RKO (cell line): ENCODE results near the gene PIF1.
A peak's percentile ranks its signal among the peaks of the same experiment; 100 is the strongest.

Source experiments
- DNase-seq: peaks from one replicate; pipeline ENCODE4 v3.0.0-alpha.2; 2016; ENCODE audit warnings: low spot score

PIF1 gene, protein sequence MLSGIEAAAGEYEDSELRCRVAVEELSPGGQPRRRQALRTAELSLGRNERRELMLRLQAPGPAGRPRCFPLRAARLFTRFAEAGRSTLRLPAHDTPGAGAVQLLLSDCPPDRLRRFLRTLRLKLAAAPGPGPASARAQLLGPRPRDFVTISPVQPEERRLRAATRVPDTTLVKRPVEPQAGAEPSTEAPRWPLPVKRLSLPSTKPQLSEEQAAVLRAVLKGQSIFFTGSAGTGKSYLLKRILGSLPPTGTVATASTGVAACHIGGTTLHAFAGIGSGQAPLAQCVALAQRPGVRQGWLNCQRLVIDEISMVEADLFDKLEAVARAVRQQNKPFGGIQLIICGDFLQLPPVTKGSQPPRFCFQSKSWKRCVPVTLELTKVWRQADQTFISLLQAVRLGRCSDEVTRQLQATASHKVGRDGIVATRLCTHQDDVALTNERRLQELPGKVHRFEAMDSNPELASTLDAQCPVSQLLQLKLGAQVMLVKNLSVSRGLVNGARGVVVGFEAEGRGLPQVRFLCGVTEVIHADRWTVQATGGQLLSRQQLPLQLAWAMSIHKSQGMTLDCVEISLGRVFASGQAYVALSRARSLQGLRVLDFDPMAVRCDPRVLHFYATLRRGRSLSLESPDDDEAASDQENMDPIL

GRCh38 chr15:64825431-64826294 lies at the start of gene PIF1:
Gene PIF1, minus strand, starts transcription at chr15:64825647. Its CDS starts 1,312 bp downstream, at chr15:64824335.
- peak; percentile 99 for DNase-seq

DNA sequence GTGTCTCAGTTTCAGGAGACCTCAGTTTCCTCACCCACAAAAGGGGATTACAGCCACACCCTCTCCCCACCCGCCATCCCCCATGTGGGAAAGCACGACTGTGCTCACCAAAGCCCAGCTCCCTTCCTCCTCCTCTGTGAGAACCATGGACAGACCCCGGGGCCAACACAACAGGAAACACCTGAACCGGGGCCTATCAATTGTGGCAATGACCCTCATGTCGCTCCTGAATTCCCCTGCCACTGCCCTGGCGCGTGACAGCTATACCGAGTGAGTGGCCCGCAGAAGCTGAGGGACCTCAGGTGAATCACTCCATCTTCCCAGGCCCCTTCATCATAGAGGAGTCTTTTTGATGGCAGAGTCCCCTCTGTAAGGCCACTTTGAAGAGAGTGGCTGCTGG lies 44.9 kb upstream of the PIF1 start:
- no peak for DNase-seq

GRCh38 chr15:64869501-64869900 lies 44.1 kb upstream of the PIF1 start:
- DNase-seq = no peak

GRCh38 chr15:64865998-64866520 lies 40.6 kb upstream of the PIF1 start:
- DNase-seq = no peak

GRCh38 chr15:64865126-64865997 lies 39.9 kb upstream of the PIF1 start:
- DNase-seq = no peak

GRCh38 chr15:64864068-64864467 lies 38.6 kb upstream of the PIF1 start:
- DNase-seq = no peak

- DNase-seq = no peak
Observed at GRCh38 chr15:64862408-64862807, 37.0 kb upstream of the PIF1 start.

DNA sequence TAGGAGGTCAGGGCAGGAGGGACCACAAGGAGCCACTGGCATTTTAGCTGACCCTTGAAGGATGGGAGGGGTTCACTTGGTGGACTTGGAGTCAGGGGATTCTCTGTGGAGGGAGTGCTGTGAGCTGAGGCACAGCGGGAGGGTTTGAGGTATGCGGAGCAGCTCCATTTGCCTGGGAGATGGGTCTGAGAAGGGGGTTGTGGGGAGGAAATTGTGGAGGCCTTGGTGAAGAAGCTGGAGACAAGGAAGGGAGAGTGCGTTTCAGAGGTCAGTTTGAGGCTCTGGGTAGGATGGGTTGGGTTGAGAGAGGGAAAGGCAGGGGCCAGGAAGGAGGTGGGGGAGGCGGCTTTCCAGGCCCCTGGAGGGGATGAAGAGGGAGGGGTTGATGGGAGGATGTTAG lies 36.5 kb upstream of the PIF1 start:
- no peak for DNase-seq

- no peak for DNase-seq
Observed at GRCh38 chr15:64861331-64861730, 35.9 kb upstream of the PIF1 start.

DNA sequence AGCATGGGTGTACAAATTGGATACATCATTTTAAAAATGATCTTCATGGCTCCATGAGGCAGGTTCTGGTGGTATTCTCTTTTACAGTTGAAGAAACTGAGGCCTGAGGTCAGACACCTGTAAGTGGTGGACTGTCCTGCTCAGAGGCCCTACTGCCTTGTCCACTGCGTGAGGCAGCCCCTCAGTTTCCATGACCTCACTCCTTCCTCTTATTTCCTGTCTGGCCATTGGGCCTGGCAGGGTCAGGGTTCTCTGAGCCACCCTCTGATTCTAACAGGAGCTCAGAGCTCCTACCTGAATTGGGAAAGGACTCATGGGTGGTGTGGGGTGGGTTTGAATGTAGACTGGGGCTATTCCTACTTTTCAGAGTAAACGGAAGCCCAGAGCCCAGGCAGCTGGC lies 33.8 kb upstream of the PIF1 start:
- DNase-seq = no peak

DNA sequence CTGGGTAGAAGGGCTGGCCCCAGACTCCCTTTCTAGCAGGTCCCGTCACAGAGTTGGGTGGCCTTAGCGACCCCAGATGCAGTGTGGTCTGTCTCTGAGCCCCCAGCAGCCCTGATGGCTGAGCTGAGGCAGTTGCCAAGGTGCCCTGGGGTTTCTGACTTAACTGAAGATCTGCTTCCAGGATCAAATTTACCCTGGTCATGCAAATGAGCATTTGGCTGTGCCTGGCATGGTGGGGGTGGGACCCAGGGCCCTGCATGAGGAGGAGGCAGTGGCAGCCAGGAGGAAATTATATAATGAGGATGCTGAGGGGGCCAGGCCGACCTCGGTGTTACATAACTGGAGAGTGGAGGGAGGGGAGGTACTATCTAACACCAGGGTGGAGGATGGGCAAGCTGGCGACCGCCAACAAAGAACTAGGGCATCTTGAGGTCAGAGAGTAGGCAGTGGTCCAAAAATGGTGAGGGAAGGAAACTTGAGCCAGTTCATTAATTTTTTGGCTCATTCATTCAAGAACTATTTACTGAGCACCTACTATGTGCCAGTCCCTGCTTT lies 32.7 kb upstream of the PIF1 start:
- no peak for DNase-seq

DNA sequence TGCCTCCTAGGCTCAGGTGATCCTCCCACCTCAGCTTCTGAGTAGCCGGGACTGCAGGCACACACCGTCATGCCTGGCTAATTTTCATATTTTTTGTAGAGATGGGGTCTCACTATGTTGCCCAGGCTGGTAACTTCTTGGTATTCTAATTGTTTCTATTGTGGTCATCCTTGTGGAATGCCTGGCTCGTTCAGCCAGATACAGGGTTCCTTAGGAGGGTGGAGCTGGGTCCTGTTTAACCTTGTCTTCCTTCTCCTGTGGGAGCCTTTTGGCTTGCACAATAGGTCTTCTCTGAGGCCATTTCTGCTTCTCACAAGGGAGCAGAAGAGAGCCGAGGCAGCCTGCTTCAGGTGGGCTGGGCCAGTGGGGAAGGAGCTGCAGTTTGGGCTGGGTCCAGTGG lies 32.0 kb upstream of the PIF1 start:
- DNase-seq = no peak

- DNase-seq = no peak
Observed at GRCh38 chr15:64856429-64857145, 31.1 kb upstream of the PIF1 start.

DNA sequence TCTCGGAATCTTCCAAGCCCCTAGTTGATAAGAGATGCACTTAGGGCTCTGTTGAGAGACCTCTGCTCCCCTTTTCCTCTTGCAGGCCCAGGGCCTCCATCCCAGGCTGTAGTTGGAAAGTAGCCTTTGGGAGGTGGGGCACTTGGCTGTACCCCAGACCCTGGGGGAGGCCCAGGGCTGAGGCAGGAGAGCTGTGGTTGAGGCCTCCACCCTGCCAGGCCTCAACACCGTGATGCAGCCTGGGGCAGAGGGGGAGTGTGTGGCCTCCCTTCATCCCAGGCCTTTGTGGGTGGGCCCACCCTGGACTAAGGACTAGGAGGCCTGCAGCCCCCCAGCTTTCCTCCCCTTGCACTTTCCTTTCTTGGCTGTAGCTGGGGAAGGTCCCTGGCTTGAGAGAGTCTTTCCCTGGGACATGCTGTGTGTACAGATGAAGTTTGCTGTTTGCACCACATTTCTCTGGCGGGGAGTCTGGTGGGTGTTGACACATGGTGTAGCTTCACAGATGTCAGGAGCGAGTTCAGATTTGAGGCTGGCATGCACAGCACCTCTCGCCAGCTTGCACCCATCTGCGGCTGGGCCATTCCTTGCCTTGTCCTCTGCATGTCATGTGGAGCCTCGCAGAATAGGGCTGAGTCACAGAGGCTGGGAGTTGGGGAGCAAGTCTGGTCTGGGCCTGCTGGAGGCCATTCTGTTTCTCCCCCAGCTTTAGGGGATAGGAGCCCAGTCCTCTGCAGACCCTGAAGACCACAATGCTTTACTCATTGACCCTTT lies 29.9 kb upstream of the PIF1 start:
- DNase-seq = no peak

DNA sequence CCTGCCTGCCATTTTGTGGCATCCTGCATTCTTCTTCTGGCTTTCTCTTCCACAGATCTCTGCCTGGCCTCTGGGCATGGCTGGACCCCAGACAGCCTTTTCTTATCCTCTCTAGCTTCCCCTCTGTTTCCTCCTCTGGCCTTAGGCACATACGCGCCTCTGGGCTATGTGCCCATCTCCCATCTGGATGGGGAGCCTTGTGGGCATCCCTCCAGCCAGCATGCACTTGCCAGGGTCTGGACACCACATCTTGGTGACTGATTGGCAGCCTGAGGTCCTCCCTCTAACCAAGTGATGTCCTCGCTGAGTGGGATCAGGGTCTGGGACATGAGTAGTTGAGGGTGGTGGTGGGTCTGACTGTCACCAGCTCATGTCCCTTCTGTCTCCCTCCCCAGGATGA lies 29.1 kb upstream of the PIF1 start:
- no peak for DNase-seq

- no peak for DNase-seq
Observed at GRCh38 chr15:64854041-64854440, 28.6 kb upstream of the PIF1 start.

GRCh38 chr15:64851503-64851840 lies 26.0 kb upstream of the PIF1 start:
- DNase-seq = no peak

DNA sequence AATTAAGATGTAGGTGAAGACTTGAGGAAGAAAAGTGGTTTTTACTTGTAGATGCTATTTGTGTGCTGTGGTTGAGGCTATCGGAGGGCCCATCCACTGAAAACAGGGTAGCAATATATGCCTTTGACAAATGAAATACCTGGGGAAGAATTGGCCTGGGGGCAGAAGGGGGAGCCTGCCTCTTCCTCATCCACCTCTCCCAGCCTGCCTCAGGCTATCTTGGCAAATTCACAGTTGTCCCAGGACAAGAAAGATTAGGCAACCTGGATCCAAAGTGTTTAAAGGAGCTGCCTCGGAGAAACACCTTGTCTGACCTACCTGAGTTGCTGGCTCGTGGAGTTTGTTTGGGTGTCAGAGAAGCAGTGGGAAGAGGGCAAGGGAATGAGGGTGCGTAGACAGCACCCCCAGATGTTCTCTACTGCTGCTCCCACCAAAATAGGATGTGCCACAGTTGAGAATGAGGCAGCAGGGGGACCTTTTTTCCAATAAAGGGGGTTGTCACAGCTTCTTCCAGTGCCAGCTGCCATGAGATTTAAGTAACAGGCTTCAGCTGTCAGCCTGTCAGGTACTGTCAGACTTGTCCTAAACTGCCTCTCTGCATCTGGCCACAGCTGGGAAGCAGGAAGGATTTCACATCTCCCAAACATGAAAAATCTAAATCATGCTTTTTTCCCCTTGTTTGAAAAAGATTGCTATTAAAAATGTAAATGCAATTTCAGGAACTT lies 25.5 kb upstream of the PIF1 start:
- no peak for DNase-seq
